ENCODE data around the gene HAS3. TPM values are rescaled to one million over a fixed set of nuclear protein-coding genes. Genes with fewer than 3 reads are reported as not detected.

Gene HAS3
- total RNA-seq, 1 experiment from 2014 or later: 2.5 TPM

DNA sequence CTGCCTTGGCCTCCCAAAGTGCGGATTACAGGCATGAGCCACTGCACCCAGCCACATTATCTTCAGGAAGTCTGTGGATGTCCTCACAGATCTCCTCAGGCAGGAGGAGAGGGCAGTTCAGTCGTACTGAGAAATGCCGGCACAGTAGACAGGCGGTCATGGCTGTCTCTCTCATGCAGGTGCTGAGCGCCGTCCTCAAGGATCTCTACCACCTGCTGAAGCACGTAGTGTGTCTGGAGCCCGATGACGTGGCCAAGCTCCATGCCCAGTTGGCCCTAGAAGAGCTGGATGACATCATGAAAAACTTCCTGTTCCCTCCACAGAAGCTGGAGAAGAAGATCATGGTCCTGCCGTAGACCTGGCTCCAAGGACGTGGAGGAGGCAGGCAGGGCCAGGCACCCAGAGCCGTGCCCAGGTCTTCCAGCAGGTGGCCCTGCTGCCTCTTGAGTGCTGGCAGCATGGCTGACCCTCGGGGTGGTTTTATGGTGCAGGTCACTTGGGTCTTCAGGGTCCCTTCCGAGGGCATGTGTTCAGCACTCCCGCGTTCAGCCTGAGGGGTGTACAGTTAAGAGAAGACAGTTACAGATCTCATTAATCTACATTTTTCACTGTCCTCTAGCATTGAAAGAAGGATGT lies 22.0 kb upstream of the HAS3 start:
- no peak overlapping the region for H3K4me3 ChIP-seq
- peaks cover 5% of the 10 kb centered on the region; the same call in 1 of the 2 replicates for H3K4me1 ChIP-seq (replicated peaks; ENCODE audit: insufficient read depth)
- CTCF ChIA-PET: interaction anchor here (0.6 kb wide), 1 partner anchor 126 kb away, joined by 18 read pairs; no protein-coding TSS in a partner anchor
- H3K27me3 ChIP-seq (ENCODE audit: insufficient read depth, low read depth): no peaks in the 10 kb centered on the region
- BruUV-seq (replicated peaks): no TSS peak
- POLR2A ChIA-PET (ENCODE audit: unreplicated experiment): no interaction called here
- H3K4me2 ChIP-seq: no peak overlapping the region
- no peaks in the 10 kb centered on the region for H3K36me3 ChIP-seq (ENCODE audit: low read depth)
- H3K27ac ChIP-seq: no peak overlapping the region
- TF ChIP-seq EZH2 (IDR thresholded peaks at IDR 0.05; ENCODE audit: low read depth): no peak
- TF ChIP-seq, protein P1, sequence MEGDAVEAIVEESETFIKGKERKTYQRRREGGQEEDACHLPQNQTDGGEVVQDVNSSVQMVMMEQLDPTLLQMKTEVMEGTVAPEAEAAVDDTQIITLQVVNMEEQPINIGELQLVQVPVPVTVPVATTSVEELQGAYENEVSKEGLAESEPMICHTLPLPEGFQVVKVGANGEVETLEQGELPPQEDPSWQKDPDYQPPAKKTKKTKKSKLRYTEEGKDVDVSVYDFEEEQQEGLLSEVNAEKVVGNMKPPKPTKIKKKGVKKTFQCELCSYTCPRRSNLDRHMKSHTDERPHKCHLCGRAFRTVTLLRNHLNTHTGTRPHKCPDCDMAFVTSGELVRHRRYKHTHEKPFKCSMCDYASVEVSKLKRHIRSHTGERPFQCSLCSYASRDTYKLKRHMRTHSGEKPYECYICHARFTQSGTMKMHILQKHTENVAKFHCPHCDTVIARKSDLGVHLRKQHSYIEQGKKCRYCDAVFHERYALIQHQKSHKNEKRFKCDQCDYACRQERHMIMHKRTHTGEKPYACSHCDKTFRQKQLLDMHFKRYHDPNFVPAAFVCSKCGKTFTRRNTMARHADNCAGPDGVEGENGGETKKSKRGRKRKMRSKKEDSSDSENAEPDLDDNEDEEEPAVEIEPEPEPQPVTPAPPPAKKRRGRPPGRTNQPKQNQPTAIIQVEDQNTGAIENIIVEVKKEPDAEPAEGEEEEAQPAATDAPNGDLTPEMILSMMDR (conservative IDR thresholded peaks at IDR 0.05): peak; percentile 27; the same call in 1 of the 2 replicates
- H2AFZ ChIP-seq: no peak overlapping the region
- no peaks in the 10 kb centered on the region for H4K20me1 ChIP-seq (ENCODE audit: insufficient read depth)
- H3K9me2 ChIP-seq (ENCODE audit: insufficient read depth): no peaks in the 10 kb centered on the region
- intact Hi-C loops (cut with micrococcal nuclease; ENCODE audit: unreplicated experiment): no loop called here
- peaks cover 4% of the 10 kb centered on the region; the same call in 1 of the 2 replicates for H3F3A ChIP-seq (ENCODE audit: insufficient read depth, low read depth)
- H3K9me3 ChIP-seq (ENCODE audit: insufficient read depth, low read depth): no peaks in the 10 kb centered on the region
- no peak for DNase-seq
- H3K79me2 ChIP-seq (ENCODE audit: low read depth): no peaks in the 10 kb centered on the region

DNA sequence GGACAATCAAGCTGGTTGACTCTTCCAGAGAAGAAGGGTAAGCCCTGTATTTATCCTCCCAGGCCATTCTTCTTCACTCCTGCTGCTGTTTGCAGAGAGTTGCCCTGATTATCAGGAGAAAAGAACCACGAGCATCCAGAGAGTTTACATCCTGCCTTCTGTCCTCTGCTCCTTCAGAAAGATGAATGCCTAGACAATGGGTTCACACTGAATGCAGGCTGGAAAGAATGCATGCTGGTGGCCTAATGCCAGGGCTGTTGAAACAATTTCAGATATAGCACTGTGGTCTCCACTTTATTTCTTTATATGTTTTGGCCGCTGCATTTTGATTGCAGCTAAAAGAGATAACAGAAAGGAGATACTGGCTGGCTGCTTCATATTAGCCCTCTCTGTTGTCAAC lies 21.2 kb upstream of the HAS3 start:
- Histone ChIP-seq H3K27me3 (ENCODE audit: insufficient read depth, low read depth) (no peaks in the 10 kb centered on the region), H3K4me1 (replicated peaks; ENCODE audit: insufficient read depth) (peaks cover 14% of the 10 kb centered on the region), H3K4me3 (no peak overlapping the region), H3K9me3 (ENCODE audit: insufficient read depth, low read depth) (no peaks in the 10 kb centered on the region), H2AFZ (no peak overlapping the region), H3K9me2 (ENCODE audit: insufficient read depth) (no peaks in the 10 kb centered on the region), H3K4me2 (no peak overlapping the region), H3K79me2 (ENCODE audit: low read depth) (no peaks in the 10 kb centered on the region), H3K36me3 (ENCODE audit: low read depth) (no peaks in the 10 kb centered on the region), H3K27ac (no peak overlapping the region), H3F3A (ENCODE audit: insufficient read depth, low read depth) (peaks cover 4% of the 10 kb centered on the region), H4K20me1 (ENCODE audit: insufficient read depth) (no peaks in the 10 kb centered on the region)
- no peak for DNase-seq
- intact Hi-C loops (cut with micrococcal nuclease; ENCODE audit: unreplicated experiment): no loop called here
- ChIA-PET CTCF (no interaction called here), POLR2A (ENCODE audit: unreplicated experiment) (no interaction called here)
- BruUV-seq (replicated peaks): no TSS peak
- TF ChIP-seq, protein P1 (conservative IDR thresholded peaks at IDR 0.05): no peak
- no peak for TF ChIP-seq EZH2 (IDR thresholded peaks at IDR 0.05; ENCODE audit: low read depth)

DNA sequence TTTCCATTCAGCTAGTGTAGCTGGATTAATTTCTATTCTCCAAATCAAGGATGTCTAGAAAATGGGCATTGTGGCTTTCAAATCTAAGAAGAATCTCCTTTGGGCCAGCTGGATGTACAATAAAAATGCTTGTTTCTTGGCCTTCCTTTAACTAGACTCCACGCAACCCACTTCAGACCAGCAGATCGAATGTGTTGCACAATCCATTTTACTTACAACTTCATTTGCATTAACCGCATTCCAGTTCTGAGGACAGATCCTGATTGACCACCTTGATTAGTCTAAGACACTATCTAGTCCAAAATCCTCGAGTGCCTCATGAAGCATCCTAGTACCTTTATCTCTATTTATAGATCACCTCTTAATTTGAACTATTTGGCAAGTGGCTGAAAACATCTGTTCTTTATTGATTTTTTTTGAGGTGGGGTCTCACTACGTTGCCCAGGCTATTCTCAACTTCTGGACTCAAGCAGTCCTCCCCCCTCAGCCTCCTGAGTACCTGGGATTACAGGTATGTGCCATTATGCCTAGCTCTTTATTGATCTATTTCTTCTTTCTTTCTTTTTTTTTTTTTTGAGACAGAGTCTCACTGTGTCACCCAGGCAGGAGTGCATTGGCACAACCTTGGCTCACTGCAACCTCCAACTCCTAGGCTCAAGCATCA lies 20.3 kb upstream of the HAS3 start:
- Histone ChIP-seq H3K4me2 (no peak overlapping the region), H3K27ac (no peak overlapping the region), H3F3A (ENCODE audit: insufficient read depth, low read depth) (peaks cover 5% of the 10 kb centered on the region), H3K36me3 (ENCODE audit: low read depth) (no peaks in the 10 kb centered on the region), H3K4me3 (no peak overlapping the region), H3K27me3 (ENCODE audit: insufficient read depth, low read depth) (no peaks in the 10 kb centered on the region), H3K79me2 (ENCODE audit: low read depth) (no peaks in the 10 kb centered on the region), H2AFZ (no peak overlapping the region), H4K20me1 (ENCODE audit: insufficient read depth) (no peaks in the 10 kb centered on the region), H3K4me1 (replicated peaks; ENCODE audit: insufficient read depth) (peaks cover 23% of the 10 kb centered on the region), H3K9me2 (ENCODE audit: insufficient read depth) (no peaks in the 10 kb centered on the region), H3K9me3 (ENCODE audit: insufficient read depth, low read depth) (no peaks in the 10 kb centered on the region)
- BruUV-seq (replicated peaks): no TSS peak
- DNase-seq: no peak
- CTCF ChIA-PET: no interaction called here
- POLR2A ChIA-PET (ENCODE audit: unreplicated experiment): no interaction called here
- intact Hi-C loops (cut with micrococcal nuclease; ENCODE audit: unreplicated experiment): no loop called here
- no peak for TF ChIP-seq EZH2 (IDR thresholded peaks at IDR 0.05; ENCODE audit: low read depth)
- TF ChIP-seq, protein P1 (conservative IDR thresholded peaks at IDR 0.05): no peak
